ENCODE results near the gene KAZN.
A peak's percentile ranks its signal among the peaks of the same experiment; 100 is the strongest.

Gene KAZN

GRCh38 chr1:15020943-15021745 lies 422.7 kb downstream of the KAZN start:
- POLR2A ChIA-PET = no interaction called here
- no peak for DNase-seq (ENCODE audit: extremely low spot score)
- TF ChIP-seq BHLHE40 (IDR thresholded peaks at IDR 0.05; ENCODE audit: borderline replicate concordance) (no peak), CTBP1 (IDR thresholded peaks at IDR 0.05; ENCODE audit: borderline replicate concordance) (no peak), FOXA1 (IDR thresholded peaks at IDR 0.05) (no peak), FOXM1 (IDR thresholded peaks at IDR 0.05; ENCODE audit: borderline replicate concordance) (no peak), FOXK2 (IDR thresholded peaks at IDR 0.05) (no peak), PKNOX1 (IDR thresholded peaks at IDR 0.05) (no peak), ARNT (IDR thresholded peaks at IDR 0.05) (no peak), LEF1 (IDR thresholded peaks at IDR 0.05; ENCODE audit: borderline replicate concordance) (no peak), HDGF (IDR thresholded peaks at IDR 0.05; ENCODE audit: borderline replicate concordance) (no peak), NFRKB (IDR thresholded peaks at IDR 0.05) (no peak), TARDBP (IDR thresholded peaks at IDR 0.05) (no peak), SP1 (IDR thresholded peaks at IDR 0.05) (no peak), ELF4 (IDR thresholded peaks at IDR 0.05) (no peak), L3MBTL2 (conservative IDR thresholded peaks at IDR 0.05) (no peak), ZNF384 (IDR thresholded peaks at IDR 0.05) (no peak), SUZ12 (IDR thresholded peaks at IDR 0.05) (no peak)
- CTCF ChIA-PET = no interaction called here

GRCh38 chr1:15022048-15022447 lies 423.6 kb downstream of the KAZN start:
- no peak for DNase-seq (ENCODE audit: extremely low spot score)
- CTCF ChIA-PET = no interaction called here
- POLR2A ChIA-PET = no interaction called here
- TF ChIP-seq PKNOX1 (IDR thresholded peaks at IDR 0.05) (no peak), L3MBTL2 (conservative IDR thresholded peaks at IDR 0.05) (no peak), TARDBP (IDR thresholded peaks at IDR 0.05) (no peak), LEF1 (IDR thresholded peaks at IDR 0.05; ENCODE audit: borderline replicate concordance) (no peak), NFRKB (IDR thresholded peaks at IDR 0.05) (no peak), ELF4 (IDR thresholded peaks at IDR 0.05) (no peak)

GRCh38 chr1:15023205-15023604 lies 424.7 kb downstream of the KAZN start:
- POLR2A ChIA-PET = interaction anchor here (1.3 kb wide), 1 partner anchor 10 kb away, joined by 4 read pairs; no protein-coding TSS in a partner anchor
- TF ChIP-seq L3MBTL2 (conservative IDR thresholded peaks at IDR 0.05) = no peak
- no peak for TF ChIP-seq FOXK2 (IDR thresholded peaks at IDR 0.05)
- CTCF ChIA-PET = interaction anchor here (0.6 kb wide), 1 partner anchor 108 kb away, joined by 3 read pairs; no protein-coding TSS in a partner anchor
- DNase-seq (ENCODE audit: extremely low spot score) = no peak

GRCh38 chr1:15023976-15024375 lies 425.5 kb downstream of the KAZN start:
- ChIA-PET CTCF (no interaction called here), POLR2A (interaction anchor here (1.3 kb wide), 1 partner anchor 10 kb away, joined by 4 read pairs; no protein-coding TSS in a partner anchor)
- no peak for TF ChIP-seq HDGF (IDR thresholded peaks at IDR 0.05; ENCODE audit: borderline replicate concordance)
- TF ChIP-seq FOXA1 (IDR thresholded peaks at IDR 0.05) = no peak
- TF ChIP-seq CTBP1 (IDR thresholded peaks at IDR 0.05; ENCODE audit: borderline replicate concordance) = no peak
- TF ChIP-seq ELF4 (IDR thresholded peaks at IDR 0.05) = no peak
- TF ChIP-seq TARDBP (IDR thresholded peaks at IDR 0.05) = no peak
- no peak for TF ChIP-seq PKNOX1 (IDR thresholded peaks at IDR 0.05)
- TF ChIP-seq FOXK2 (IDR thresholded peaks at IDR 0.05) = no peak
- DNase-seq (ENCODE audit: extremely low spot score) = no peak

- no peak for TF ChIP-seq PKNOX1 (IDR thresholded peaks at IDR 0.05)
- no peak for TF ChIP-seq CTBP1 (IDR thresholded peaks at IDR 0.05; ENCODE audit: borderline replicate concordance)
- no peak for TF ChIP-seq LEF1 (IDR thresholded peaks at IDR 0.05; ENCODE audit: borderline replicate concordance)
- TF ChIP-seq TARDBP (IDR thresholded peaks at IDR 0.05) = no peak
- no peak for TF ChIP-seq BHLHE40 (IDR thresholded peaks at IDR 0.05; ENCODE audit: borderline replicate concordance)
- no peak for TF ChIP-seq NFRKB (IDR thresholded peaks at IDR 0.05)
- TF ChIP-seq FOXM1 (IDR thresholded peaks at IDR 0.05; ENCODE audit: borderline replicate concordance) = no peak
- TF ChIP-seq ELF4 (IDR thresholded peaks at IDR 0.05) = no peak
- TF ChIP-seq SUZ12 (IDR thresholded peaks at IDR 0.05) = no peak
- no peak for TF ChIP-seq SP1 (IDR thresholded peaks at IDR 0.05)
- TF ChIP-seq HDGF (IDR thresholded peaks at IDR 0.05; ENCODE audit: borderline replicate concordance) = no peak
- TF ChIP-seq ARNT (IDR thresholded peaks at IDR 0.05) = no peak
- TF ChIP-seq FOXK2 (IDR thresholded peaks at IDR 0.05) = no peak
- no peak for TF ChIP-seq FOXA1 (IDR thresholded peaks at IDR 0.05)
- CTCF ChIA-PET = interaction anchor here (0.6 to 1.1 kb wide), 3 partner anchors 11 to 194 kb away, joined by 3 read pairs; no protein-coding TSS in a partner anchor
- POLR2A ChIA-PET = no interaction called here
- no peak for DNase-seq (ENCODE audit: extremely low spot score)
These were observed 427.6 kb downstream of the KAZN start for GRCh38 chr1:15026117-15026489.

- DNase-seq (ENCODE audit: extremely low spot score) = peak; percentile 76
- ChIA-PET POLR2A (no interaction called here), CTCF (interaction anchor here (0.5 to 1.5 kb wide), 13 partner anchors 13 to 888 kb away, joined by 3 to 10 read pairs (median 3); no protein-coding TSS in a partner anchor)
- TF ChIP-seq FOXK2 (IDR thresholded peaks at IDR 0.05) = no peak
- TF ChIP-seq SP1 (IDR thresholded peaks at IDR 0.05) = no peak
- no peak for TF ChIP-seq SUZ12 (IDR thresholded peaks at IDR 0.05)
- no peak for TF ChIP-seq ZNF384 (IDR thresholded peaks at IDR 0.05)
- TF ChIP-seq ELF4 (IDR thresholded peaks at IDR 0.05) = no peak
These were observed 429.1 kb downstream of the KAZN start for GRCh38 chr1:15027515-15027986.

Data from HEK293T (cell line).